ENCODE data around the gene SMARCC1. TPM values are rescaled to one million over a fixed set of nuclear protein-coding genes. Genes with fewer than 3 reads are reported as not detected.

The SMARCC1 gene
- total RNA-seq, 1 donor from 2014 or later: 146 TPM

DNA sequence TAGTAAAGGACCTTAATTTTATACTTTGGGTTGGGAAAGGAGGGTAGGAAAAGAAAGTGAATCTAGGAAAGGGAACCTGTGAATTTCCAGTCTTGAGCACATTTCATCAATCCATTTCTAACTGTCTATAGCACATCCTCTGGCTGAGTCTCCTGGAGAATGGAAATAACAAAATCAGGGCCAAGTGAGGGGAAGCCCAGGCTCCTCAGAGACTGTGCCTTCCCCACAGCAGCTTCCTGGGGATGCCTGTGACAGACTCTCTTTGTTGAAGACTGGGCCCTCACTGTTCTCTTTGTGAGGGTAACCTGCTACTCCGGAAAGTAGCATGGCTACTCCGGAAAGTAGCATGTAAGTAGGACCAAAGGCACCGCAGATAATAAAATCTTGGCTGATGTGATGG lies 180.4 kb downstream of the SMARCC1 start:
- no peaks in the 10 kb centered on the region for H3K27me3 ChIP-seq (ENCODE audit: insufficient read depth, low read length)
- Mint-ChIP-seq H3K27me3 (ENCODE audit: low read depth, unreplicated experiment) (no peaks in the 10 kb centered on the region), H3K27ac (ENCODE audit: unreplicated experiment) (no peak overlapping the region), H3K4me3 (ENCODE audit: unreplicated experiment) (no peak overlapping the region), H3K4me1 (ENCODE audit: low read depth, unreplicated experiment) (peaks cover 30% of the 10 kb centered on the region), H3K9me3 (ENCODE audit: unreplicated experiment) (no peaks in the 10 kb centered on the region), H3K36me3 (ENCODE audit: low read depth, unreplicated experiment) (peaks cover 13% of the 10 kb centered on the region)
- TF ChIP-seq, protein P1, sequence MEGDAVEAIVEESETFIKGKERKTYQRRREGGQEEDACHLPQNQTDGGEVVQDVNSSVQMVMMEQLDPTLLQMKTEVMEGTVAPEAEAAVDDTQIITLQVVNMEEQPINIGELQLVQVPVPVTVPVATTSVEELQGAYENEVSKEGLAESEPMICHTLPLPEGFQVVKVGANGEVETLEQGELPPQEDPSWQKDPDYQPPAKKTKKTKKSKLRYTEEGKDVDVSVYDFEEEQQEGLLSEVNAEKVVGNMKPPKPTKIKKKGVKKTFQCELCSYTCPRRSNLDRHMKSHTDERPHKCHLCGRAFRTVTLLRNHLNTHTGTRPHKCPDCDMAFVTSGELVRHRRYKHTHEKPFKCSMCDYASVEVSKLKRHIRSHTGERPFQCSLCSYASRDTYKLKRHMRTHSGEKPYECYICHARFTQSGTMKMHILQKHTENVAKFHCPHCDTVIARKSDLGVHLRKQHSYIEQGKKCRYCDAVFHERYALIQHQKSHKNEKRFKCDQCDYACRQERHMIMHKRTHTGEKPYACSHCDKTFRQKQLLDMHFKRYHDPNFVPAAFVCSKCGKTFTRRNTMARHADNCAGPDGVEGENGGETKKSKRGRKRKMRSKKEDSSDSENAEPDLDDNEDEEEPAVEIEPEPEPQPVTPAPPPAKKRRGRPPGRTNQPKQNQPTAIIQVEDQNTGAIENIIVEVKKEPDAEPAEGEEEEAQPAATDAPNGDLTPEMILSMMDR (IDR thresholded peaks at IDR 0.05; ENCODE audit: insufficient read depth, low read depth, low read length): no peak
- TF ChIP-seq EZH2 (IDR thresholded peaks at IDR 0.05; ENCODE audit: insufficient read depth, low read length): no peak
- H3K27ac ChIP-seq (ENCODE audit: low read depth, low read length): no peak overlapping the region
- H3K4me1 ChIP-seq (ENCODE audit: insufficient read depth, low read length): peaks cover 9% of the 10 kb centered on the region
- peaks cover 10% of the 10 kb centered on the region for H3K36me3 ChIP-seq (ENCODE audit: insufficient read depth, low read length)
- no peaks in the 10 kb centered on the region for H3K9me3 ChIP-seq (ENCODE audit: insufficient read depth, low read depth, low read length)
- H3K9ac ChIP-seq (ENCODE audit: low read length): no peak overlapping the region
- no peak overlapping the region for H3K4me3 ChIP-seq (ENCODE audit: insufficient read depth, low read depth, low read length)
- H3K79me2 ChIP-seq (ENCODE audit: insufficient read depth, low read length): peaks cover 14% of the 10 kb centered on the region
- H2AFZ ChIP-seq (ENCODE audit: low read depth, low read length): no peak overlapping the region
- H4K20me1 ChIP-seq (ENCODE audit: insufficient read depth, low read length): peaks cover 69% of the 10 kb centered on the region
- DNase-seq (ENCODE audit: low read depth) (no peak), FAIRE-seq (no peak)
- no peak overlapping the region for H3K4me2 ChIP-seq (ENCODE audit: low read length)

GRCh38 chr3:47594792-47595191 lies 186.9 kb downstream of the SMARCC1 start:
- Mint-ChIP-seq H3K27ac (ENCODE audit: unreplicated experiment) (no peak overlapping the region), H3K4me1 (ENCODE audit: low read depth, unreplicated experiment) (no peaks in the 10 kb centered on the region), H3K9me3 (ENCODE audit: unreplicated experiment) (no peaks in the 10 kb centered on the region), H3K27me3 (ENCODE audit: low read depth, unreplicated experiment) (no peaks in the 10 kb centered on the region), H3K4me3 (ENCODE audit: unreplicated experiment) (no peak overlapping the region), H3K36me3 (ENCODE audit: low read depth, unreplicated experiment) (peaks cover 24% of the 10 kb centered on the region)
- H3K36me3 ChIP-seq (ENCODE audit: insufficient read depth, low read length): peaks cover 14% of the 10 kb centered on the region
- no peak for FAIRE-seq
- H3K4me3 ChIP-seq (ENCODE audit: insufficient read depth, low read depth, low read length): no peak overlapping the region
- no peaks in the 10 kb centered on the region for H3K4me1 ChIP-seq (ENCODE audit: insufficient read depth, low read length)
- H4K20me1 ChIP-seq (ENCODE audit: insufficient read depth, low read length): peaks cover 51% of the 10 kb centered on the region
- no peaks in the 10 kb centered on the region for H3K79me2 ChIP-seq (ENCODE audit: insufficient read depth, low read length)
- no peak overlapping the region for H3K27ac ChIP-seq (ENCODE audit: low read depth, low read length)
- no peak for TF ChIP-seq EZH2 (IDR thresholded peaks at IDR 0.05; ENCODE audit: insufficient read depth, low read length)
- no peaks in the 10 kb centered on the region for H3K27me3 ChIP-seq (ENCODE audit: insufficient read depth, low read length)
- no peaks in the 10 kb centered on the region for H3K9me3 ChIP-seq (ENCODE audit: insufficient read depth, low read depth, low read length)
- no peak overlapping the region for H2AFZ ChIP-seq (ENCODE audit: low read depth, low read length)
- DNase-seq (ENCODE audit: low read depth): no peak
- no peak overlapping the region for H3K4me2 ChIP-seq (ENCODE audit: low read length)
- no peak overlapping the region for H3K9ac ChIP-seq (ENCODE audit: low read length)

DNA sequence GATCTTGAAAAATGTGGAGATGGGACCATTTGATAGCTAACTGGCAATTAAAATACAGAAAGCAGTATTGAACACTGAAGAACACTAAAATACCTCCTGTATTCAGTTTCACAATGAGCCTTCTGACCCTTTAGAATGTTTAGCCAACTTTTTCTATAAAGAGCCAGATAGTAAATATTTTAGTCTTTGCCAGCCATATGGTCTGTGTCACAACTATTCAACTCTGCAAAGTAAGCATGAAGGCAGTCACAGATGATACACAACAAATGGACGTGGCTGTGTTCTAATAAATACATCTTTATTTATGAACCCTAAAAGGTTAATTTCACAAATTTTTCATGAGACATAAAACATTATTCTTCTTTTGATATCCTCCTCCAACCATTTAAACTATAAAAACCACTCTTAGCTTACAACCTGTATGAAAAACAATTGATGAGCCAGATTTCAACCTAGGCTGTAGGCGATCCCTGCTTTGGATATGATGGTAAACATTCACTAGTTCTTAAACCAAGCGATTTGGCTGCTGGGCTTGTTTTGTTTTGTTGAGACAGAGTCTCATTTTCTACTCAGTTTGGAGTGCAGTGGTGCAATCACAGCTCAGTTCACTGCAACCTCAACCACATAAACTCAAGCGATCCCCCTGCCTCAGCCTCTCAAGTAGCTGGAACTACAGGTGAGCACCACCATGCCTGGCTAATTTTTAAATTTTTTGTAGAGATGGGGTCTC lies 189.5 kb downstream of the SMARCC1 start:
- H3K27me3 Mint-ChIP-seq (ENCODE audit: low read depth, unreplicated experiment): no peaks in the 10 kb centered on the region
- no peak overlapping the region for H3K4me2 ChIP-seq (ENCODE audit: low read length)
- no peaks in the 10 kb centered on the region for H3K4me1 ChIP-seq (ENCODE audit: insufficient read depth, low read length)
- H3K27ac ChIP-seq (ENCODE audit: low read depth, low read length): no peak overlapping the region
- H3K79me2 ChIP-seq (ENCODE audit: insufficient read depth, low read length): no peaks in the 10 kb centered on the region
- peaks cover 31% of the 10 kb centered on the region for H3K36me3 ChIP-seq (ENCODE audit: insufficient read depth, low read length)
- no peak for DNase-seq (ENCODE audit: low read depth)
- no peaks in the 10 kb centered on the region for H3K9me3 Mint-ChIP-seq (ENCODE audit: unreplicated experiment)
- H3K27me3 ChIP-seq (ENCODE audit: insufficient read depth, low read length): no peaks in the 10 kb centered on the region
- H3K9me3 ChIP-seq (ENCODE audit: insufficient read depth, low read depth, low read length): no peaks in the 10 kb centered on the region
- H3K4me1 Mint-ChIP-seq (ENCODE audit: low read depth, unreplicated experiment): peaks cover 3% of the 10 kb centered on the region
- H3K9ac ChIP-seq (ENCODE audit: low read length): no peak overlapping the region
- no peak overlapping the region for H3K27ac Mint-ChIP-seq (ENCODE audit: unreplicated experiment)
- H3K36me3 Mint-ChIP-seq (ENCODE audit: low read depth, unreplicated experiment): peaks cover 40% of the 10 kb centered on the region
- H3K4me3 ChIP-seq (ENCODE audit: insufficient read depth, low read depth, low read length): no peak overlapping the region
- no peak for FAIRE-seq
- H2AFZ ChIP-seq (ENCODE audit: low read depth, low read length): no peak overlapping the region
- H3K4me3 Mint-ChIP-seq (ENCODE audit: unreplicated experiment): no peak overlapping the region
- TF ChIP-seq, protein P1 (IDR thresholded peaks at IDR 0.05; ENCODE audit: insufficient read depth, low read depth, low read length): no peak
- TF ChIP-seq EZH2 (IDR thresholded peaks at IDR 0.05; ENCODE audit: insufficient read depth, low read length): no peak
- peaks cover 47% of the 10 kb centered on the region for H4K20me1 ChIP-seq (ENCODE audit: insufficient read depth, low read length)
